CD4-positive, alpha-beta T cell treated with Interleukin-17A for 1 hour (primary cell): Measurements from ENCODE around the gene COL6A2.

Experiments
- DNase-seq: peaks from one replicate; pipeline ENCODE4 v3.0.0-alpha.2; 2020

COL6A2 gene

GRCh38 chr21:46145159-46145839 is 47.4 kb downstream of the COL6A2 start:
- DNase-seq = no peak

GRCh38 chr21:46145840-46146691 is 48.2 kb downstream of the COL6A2 start:
- DNase-seq = no peak

GRCh38 chr21:46146856-46147255 is 48.9 kb downstream of the COL6A2 start:
- DNase-seq = no peak

GRCh38 chr21:46147429-46147828 is 49.5 kb downstream of the COL6A2 start:
- DNase-seq = peak; percentile 61

GRCh38 chr21:46148106-46148505 is 50.2 kb downstream of the COL6A2 start:
- no peak for DNase-seq

- no peak for DNase-seq
These were observed 51.4 kb downstream of the COL6A2 start for GRCh38 chr21:46149205-46149901.

- DNase-seq = no peak
These were observed 52.2 kb downstream of the COL6A2 start for GRCh38 chr21:46150073-46150472.

- DNase-seq = no peak
These were observed 52.7 kb downstream of the COL6A2 start for GRCh38 chr21:46150491-46151121.

GRCh38 chr21:46151261-46151988 is 53.5 kb downstream of the COL6A2 start:
- no peak for DNase-seq

GRCh38 chr21:46151989-46152926 is 54.3 kb downstream of the COL6A2 start:
- DNase-seq = no peak

- DNase-seq = no peak
These were observed 55.0 kb downstream of the COL6A2 start for GRCh38 chr21:46152927-46153246.

GRCh38 chr21:46153247-46154154 is 55.6 kb downstream of the COL6A2 start:
- DNase-seq = peak; percentile 36

GRCh38 chr21:46154155-46154954 is 56.4 kb downstream of the COL6A2 start:
- no peak for DNase-seq

GRCh38 chr21:46154955-46155513 is 57.1 kb downstream of the COL6A2 start:
- no peak for DNase-seq

- no peak for DNase-seq
These were observed 57.8 kb downstream of the COL6A2 start, which contains the start of gene FTCD for GRCh38 chr21:46155514-46156377. FTCD (minus strand) TSS chr21:46155579; CDS start chr21:46155523, 56 bp downstream.

- DNase-seq = no peak
These were observed 58.4 kb downstream of the COL6A2 start for GRCh38 chr21:46156378-46156645.

- DNase-seq = no peak
These were observed 58.8 kb downstream of the COL6A2 start for GRCh38 chr21:46156678-46157077.

- no peak for DNase-seq
These were observed 59.6 kb downstream of the COL6A2 start for GRCh38 chr21:46157396-46157986.
